Lung (tissue), 12 donors: ENCODE data around the gene CCDC40. TPM values are rescaled to one million over a fixed set of nuclear protein-coding genes. Genes with fewer than 3 reads are reported as not detected.

Source experiments
- ATAC-seq: fragments of 200-7000 bp; cut with Tn5 transposase; one replicate; pipeline ENCODE4 v1.9.1; 2020; ENCODE audit warnings: moderate number of reproducible peaks; ENCODE audit not compliant: insufficient read depth, low FRiP score
- DNase-seq, 3 donors: peaks; one replicate each; pipeline ENCODE4 v3.0.0-alpha.2; 2013 to 2017
- H3K27ac ChIP-seq, 2 donors: one replicate each; pipeline ENCODE4 v1.5.1; 2013; ENCODE audit warnings: mild to moderate bottlenecking in 2 of 2, moderate library complexity in 2 of 2, control low read depth in 1 of 2, inconsistent platforms in 1 of 2, low read depth in 1 of 2, low read length in 1 of 2
- H3K27me3 ChIP-seq, 3 donors: one replicate each; pipeline ENCODE4 v1.5.1; 2013; ENCODE audit warnings: low read length in 2 of 3; ENCODE audit not compliant: control insufficient read depth in 3 of 3, insufficient read depth in 3 of 3
- H3K36me3 ChIP-seq, 4 donors: one replicate each; pipeline ENCODE4 v1.5.1; 2013; ENCODE audit warnings: low read length in 4 of 4, mild to moderate bottlenecking in 1 of 4, moderate library complexity in 1 of 4; ENCODE audit not compliant: control insufficient read depth in 4 of 4, insufficient read depth in 4 of 4
- H3K4me1 ChIP-seq, 5 donors: one replicate each; pipeline ENCODE4 v1.5.1; 2013; ENCODE audit warnings: low read length in 5 of 5, mild to moderate bottlenecking in 2 of 5, moderate library complexity in 1 of 5; ENCODE audit not compliant: control insufficient read depth in 5 of 5, insufficient read depth in 5 of 5
- H3K4me3 ChIP-seq: one replicate; pipeline ENCODE4 v1.5.1; 2013; ENCODE audit warnings: mild to moderate bottlenecking, control low read depth, moderate library complexity
- H3K9ac ChIP-seq, 2 donors: one replicate each; pipeline ENCODE4 v1.5.1; 2013; ENCODE audit warnings: low read length in 2 of 2, control low read depth in 1 of 2; ENCODE audit not compliant: insufficient read depth in 1 of 2
- H3K9me3 ChIP-seq, 4 donors: one replicate each; pipeline ENCODE4 v1.5.1; 2013; ENCODE audit warnings: low read length in 3 of 4, mild to moderate bottlenecking in 1 of 4, moderate library complexity in 1 of 4; ENCODE audit not compliant: control insufficient read depth in 4 of 4, insufficient read depth in 3 of 4
- WGBS, 2 donors: extraction: QIAGEN DNeasy Blood & Tissue Kit; methylation state at CpG; one replicate each; pipeline ENCODE4 v1.1.7; 2013; 5-methylcytosine and 5-hydroxymethylcytosine counted together
- polyA plus RNA-seq, 2 donors: library from polyadenylated mRNA; stranded (reverse); fragments of 200-250 nt; gene quantifications; one replicate each; pipeline ENCODE4 v1.2.1, GENCODE V29; 2013
- total RNA-seq, 2 donors: library from RNA; depleted of rRNA in 1 of 2; stranded (reverse); fragments of >200 nt in 1 of 2; gene quantifications; one replicate each; pipeline ENCODE4 v1.2.1, GENCODE V29; 2014 to 2021
- TF ChIP-seq, protein P1 (sequence below): IDR thresholded peaks from 2 replicates; pipeline ENCODE4 v1.5.1; 2012; ENCODE audit warnings: mild to moderate bottlenecking; ENCODE audit errors: control extremely low read depth, extremely low read depth
- donor health status: control.
- donor health status: control.
- donor health status: Bipolar disorder and iron deficiency.
- donor health status: healthy.
- donor health status: DM: yes; HTN: yes; CAD: no.

Gene CCDC40
- total and polyA plus RNA-seq, 4 donors: 6.0 to 34.5 (median 7.3) TPM

DNA sequence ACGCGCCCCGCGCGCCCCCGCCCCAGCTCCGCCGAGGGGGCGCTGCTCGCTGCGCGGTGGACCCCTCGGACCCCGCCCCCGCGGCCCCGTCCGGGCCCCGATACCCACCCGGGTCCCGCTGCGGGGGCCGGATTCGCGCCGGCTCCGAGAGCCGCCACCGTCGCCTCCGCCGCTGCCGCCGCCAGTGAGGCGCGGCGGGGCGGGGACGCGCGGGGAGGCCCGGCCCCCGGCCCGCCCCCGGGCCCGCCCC is 830 bp upstream of the CCDC40 start, which contains the start of gene TBC1D16:
TBC1D16 (minus strand) TSS at position 186 of the 250 bp plus-strand sequence. CDS start 22,325 bp downstream, outside the sequence.
- DNase-seq: no peak
- Histone ChIP-seq H3K9me3 (no peaks in the 10 kb centered on the region), H3K36me3 (peaks cover 0 to 3% (median 0%) of the 10 kb centered on the region in 4 donors), H3K4me3 (peak within 1 kb of the TSS; percentile 86), H3K27me3 (no peaks in the 10 kb centered on the region), H3K27ac (peak within 1 kb of the TSS; percentile 79 to 96), H3K4me1 (peaks cover 0 to 11% (median 7%) of the 10 kb centered on the region in 5 donors), H3K9ac (peak within 1 kb of the TSS; percentile 77 to 93)
- TF ChIP-seq, protein P1, sequence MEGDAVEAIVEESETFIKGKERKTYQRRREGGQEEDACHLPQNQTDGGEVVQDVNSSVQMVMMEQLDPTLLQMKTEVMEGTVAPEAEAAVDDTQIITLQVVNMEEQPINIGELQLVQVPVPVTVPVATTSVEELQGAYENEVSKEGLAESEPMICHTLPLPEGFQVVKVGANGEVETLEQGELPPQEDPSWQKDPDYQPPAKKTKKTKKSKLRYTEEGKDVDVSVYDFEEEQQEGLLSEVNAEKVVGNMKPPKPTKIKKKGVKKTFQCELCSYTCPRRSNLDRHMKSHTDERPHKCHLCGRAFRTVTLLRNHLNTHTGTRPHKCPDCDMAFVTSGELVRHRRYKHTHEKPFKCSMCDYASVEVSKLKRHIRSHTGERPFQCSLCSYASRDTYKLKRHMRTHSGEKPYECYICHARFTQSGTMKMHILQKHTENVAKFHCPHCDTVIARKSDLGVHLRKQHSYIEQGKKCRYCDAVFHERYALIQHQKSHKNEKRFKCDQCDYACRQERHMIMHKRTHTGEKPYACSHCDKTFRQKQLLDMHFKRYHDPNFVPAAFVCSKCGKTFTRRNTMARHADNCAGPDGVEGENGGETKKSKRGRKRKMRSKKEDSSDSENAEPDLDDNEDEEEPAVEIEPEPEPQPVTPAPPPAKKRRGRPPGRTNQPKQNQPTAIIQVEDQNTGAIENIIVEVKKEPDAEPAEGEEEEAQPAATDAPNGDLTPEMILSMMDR: no peak
- ATAC-seq: no peak
- 2% methylated on average over 45 of the region's 46 CpGs; no CpG with 5 or more reads in 1 of the 2 donors for whole genome bisulfite sequencing, 2 donors

DNA sequence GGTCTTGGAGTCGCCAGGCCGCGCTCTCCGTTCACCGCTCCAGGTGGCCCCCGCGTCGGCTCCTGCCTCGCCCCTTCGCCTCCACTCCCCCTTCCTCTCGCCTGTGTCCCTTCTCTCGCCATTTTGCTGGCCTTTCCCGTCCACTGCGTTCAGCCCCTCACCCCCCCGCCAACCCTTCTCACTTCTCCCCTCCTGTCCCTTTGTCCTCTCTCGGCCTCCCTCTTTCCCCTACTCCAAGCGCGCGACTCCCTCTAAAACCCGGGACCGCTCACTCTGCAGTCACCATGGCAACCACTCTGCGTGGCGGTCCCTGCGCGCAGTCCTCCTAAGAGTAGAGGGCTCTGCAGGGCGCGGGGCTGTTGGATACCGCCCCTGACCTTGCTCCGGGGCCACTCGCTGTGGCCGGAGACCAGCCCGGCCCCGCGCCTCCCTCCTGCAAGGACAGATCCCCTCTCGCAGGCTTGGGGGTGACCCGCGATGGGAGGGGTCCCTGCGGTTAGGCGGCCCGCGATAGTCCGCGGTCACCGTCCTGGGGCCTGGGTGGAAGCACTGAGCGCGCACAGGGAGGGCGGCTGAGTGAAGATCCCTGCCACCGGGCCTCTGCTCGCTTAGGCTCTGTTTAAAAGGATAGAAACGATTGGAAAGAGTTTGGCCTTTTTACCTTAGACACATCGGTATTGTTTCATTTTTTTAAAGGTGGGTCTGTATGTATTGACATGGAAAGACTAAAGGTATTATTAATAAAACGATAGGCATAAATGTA is 454 bp downstream of the CCDC40 start:
- Histone ChIP-seq H3K9me3 (no peaks in the 10 kb centered on the region), H3K27ac (peak overlapping the region; percentile 79 to 96), H3K9ac (peak overlapping the region; percentile 23 to 93), H3K4me1 (peaks cover 0 to 11% (median 7%) of the 10 kb centered on the region in 5 donors), H3K27me3 (no peaks in the 10 kb centered on the region), H3K36me3 (peaks cover 0 to 3% (median 0%) of the 10 kb centered on the region in 4 donors), H3K4me3 (peak overlapping the region; percentile 86)
- TF ChIP-seq, protein P1: no peak
- peak; percentile 76 to 78 (median 78) for DNase-seq
- WGBS, 2 donors: 2% methylated on average over 43 to 52 of the region's 52 CpGs
- peak; percentile 5 for ATAC-seq

DNA sequence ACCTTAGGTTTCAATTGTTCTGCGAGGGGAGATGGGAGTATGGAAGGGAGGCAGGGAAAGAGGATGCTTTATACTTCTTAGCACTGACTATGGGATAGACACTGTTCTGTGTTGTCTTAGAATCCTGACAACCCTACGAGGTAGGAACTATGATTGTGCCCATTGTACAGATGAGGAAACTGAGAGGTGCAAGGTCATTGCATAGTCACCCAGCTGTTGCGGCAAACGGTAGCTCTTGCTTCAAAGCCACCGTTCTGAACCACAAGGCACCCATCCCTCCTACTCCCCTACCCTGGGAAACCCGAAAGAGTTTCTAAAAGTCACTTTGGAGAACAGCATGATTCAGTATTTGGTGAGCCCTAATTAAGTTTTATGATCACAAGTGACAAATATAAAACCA is 7.5 kb downstream of the CCDC40 start:
- Histone ChIP-seq H3K9ac (no peak overlapping the region), H3K4me3 (no peak overlapping the region), H3K36me3 (peaks cover 0 to 7% (median 2%) of the 10 kb centered on the region in 4 donors), H3K27ac (no peak overlapping the region), H3K4me1 (no peaks in the 10 kb centered on the region), H3K9me3 (no peaks in the 10 kb centered on the region), H3K27me3 (no peaks in the 10 kb centered on the region)
- 85 to 86% methylated on average over 6 of the region's 6 CpGs for WGBS, 2 donors
- TF ChIP-seq, protein P1: no peak
- no peak for ATAC-seq
- DNase-seq: no peak
